ENCODE data around the gene KANSL1. TPM values are rescaled to one million over a fixed set of nuclear protein-coding genes. Genes with fewer than 3 reads are reported as not detected.

KANSL1 gene
- total RNA-seq, 1 donor from 2014 or later, result 102 TPM

- no peak overlapping the region for H3K27ac Mint-ChIP-seq (ENCODE audit: unreplicated experiment)
- no peaks in the 10 kb centered on the region for H3K27me3 Mint-ChIP-seq (ENCODE audit: unreplicated experiment)
- no peaks in the 10 kb centered on the region for H3K9me3 Mint-ChIP-seq (ENCODE audit: unreplicated experiment)
- H3K4me3 Mint-ChIP-seq (ENCODE audit: unreplicated experiment), result no peak overlapping the region
- peaks cover 9% of the 10 kb centered on the region for H3K4me1 Mint-ChIP-seq (ENCODE audit: unreplicated experiment)
- no peak for DNase-seq (ENCODE audit: extremely low spot score, unreplicated experiment)
- no peak for TF ChIP-seq CTCF (IDR thresholded peaks at IDR 0.05)
- H3K36me3 Mint-ChIP-seq (ENCODE audit: unreplicated experiment), result peaks cover 21% of the 10 kb centered on the region
Measured at GRCh38 chr17:46208997-46209396, 15.8 kb upstream of the KANSL1 start.

- Mint-ChIP-seq H3K4me3 (ENCODE audit: unreplicated experiment) (no peak overlapping the region), H3K4me1 (ENCODE audit: unreplicated experiment) (peaks cover 10% of the 10 kb centered on the region), H3K36me3 (ENCODE audit: unreplicated experiment) (peaks cover 16% of the 10 kb centered on the region), H3K27ac (ENCODE audit: unreplicated experiment) (no peak overlapping the region), H3K9me3 (ENCODE audit: unreplicated experiment) (no peaks in the 10 kb centered on the region), H3K27me3 (ENCODE audit: unreplicated experiment) (no peaks in the 10 kb centered on the region)
- TF ChIP-seq CTCF (IDR thresholded peaks at IDR 0.05), result no peak
- no peak for DNase-seq (ENCODE audit: extremely low spot score, unreplicated experiment)
Measured at GRCh38 chr17:46205975-46206374, 12.7 kb upstream of the KANSL1 start.

GRCh38 chr17:46202424-46202823 lies 9.2 kb upstream of the KANSL1 start:
- Mint-ChIP-seq H3K36me3 (ENCODE audit: unreplicated experiment) (peaks cover 12% of the 10 kb centered on the region), H3K9me3 (ENCODE audit: unreplicated experiment) (no peaks in the 10 kb centered on the region), H3K4me1 (ENCODE audit: unreplicated experiment) (peaks cover 33% of the 10 kb centered on the region), H3K27me3 (ENCODE audit: unreplicated experiment) (no peaks in the 10 kb centered on the region), H3K27ac (ENCODE audit: unreplicated experiment) (no peak overlapping the region), H3K4me3 (ENCODE audit: unreplicated experiment) (no peak overlapping the region)
- DNase-seq (ENCODE audit: extremely low spot score, unreplicated experiment), result no peak
- no peak for TF ChIP-seq CTCF (IDR thresholded peaks at IDR 0.05)

- Mint-ChIP-seq H3K4me3 (ENCODE audit: unreplicated experiment) (no peak overlapping the region), H3K27ac (ENCODE audit: unreplicated experiment) (no peak overlapping the region), H3K4me1 (ENCODE audit: unreplicated experiment) (peaks cover 37% of the 10 kb centered on the region), H3K9me3 (ENCODE audit: unreplicated experiment) (no peaks in the 10 kb centered on the region), H3K36me3 (ENCODE audit: unreplicated experiment) (peaks cover 16% of the 10 kb centered on the region), H3K27me3 (ENCODE audit: unreplicated experiment) (no peaks in the 10 kb centered on the region)
- no peak for DNase-seq (ENCODE audit: extremely low spot score, unreplicated experiment)
- no peak for TF ChIP-seq CTCF (IDR thresholded peaks at IDR 0.05)
Measured at GRCh38 chr17:46201491-46201890, 8.3 kb upstream of the KANSL1 start.

- no peak overlapping the region for H3K27ac Mint-ChIP-seq (ENCODE audit: unreplicated experiment)
- no peak for TF ChIP-seq CTCF (IDR thresholded peaks at IDR 0.05)
- peaks cover 10% of the 10 kb centered on the region for H3K36me3 Mint-ChIP-seq (ENCODE audit: unreplicated experiment)
- no peak for DNase-seq (ENCODE audit: extremely low spot score, unreplicated experiment)
- no peaks in the 10 kb centered on the region for H3K9me3 Mint-ChIP-seq (ENCODE audit: unreplicated experiment)
- H3K4me3 Mint-ChIP-seq (ENCODE audit: unreplicated experiment), result no peak overlapping the region
- no peaks in the 10 kb centered on the region for H3K27me3 Mint-ChIP-seq (ENCODE audit: unreplicated experiment)
- H3K4me1 Mint-ChIP-seq (ENCODE audit: unreplicated experiment), result peaks cover 42% of the 10 kb centered on the region
Measured at GRCh38 chr17:46200197-46200596, 7.0 kb upstream of the KANSL1 start.

Data from osteocyte (in vitro differentiated cells).